Measurements from ENCODE around the gene UCP2. TPM values are rescaled to one million over a fixed set of nuclear protein-coding genes. Genes with fewer than 3 reads are reported as not detected.

Gene UCP2
- total and polyA plus RNA-seq, 7 experiments from 2014 or later, result 365 to 1,411 (median 913) TPM

- H3K27me3 ChIP-seq (ENCODE audit: control insufficient read depth in 2 of 2, insufficient read depth in 2 of 2, low read length in 2 of 2), result no peaks in the 10 kb centered on the region
- H3K27ac Mint-ChIP-seq, result peak overlapping the region; percentile 76 to 96 (median 89)
- H3K4me3 ChIP-seq (ENCODE audit: low read length), result no peak overlapping the region
- POLR2A ChIA-PET, result interaction anchor here (0.7 to 13.4 kb wide), 5 partner anchors 8 to 40 kb away, joined by 3 to 237 read pairs (median 21); partner anchors contain the start of gene UCP2
- H3K36me3 ChIP-seq (ENCODE audit: control insufficient read depth in 2 of 3, insufficient read depth in 3 of 3, low read length in 3 of 3), result peaks cover 0 to 9% (median 0%) of the 10 kb centered on the region in 3 experiments
- H3K9me3 Mint-ChIP-seq, result no peaks in the 10 kb centered on the region
- peaks cover 56 to 99% (median 95%) of the 10 kb centered on the region in 7 donors for H3K4me1 Mint-ChIP-seq
- CTCF ChIA-PET, result interaction anchor here (0.9 to 1.8 kb wide), 2 partner anchors 27 to 44 kb away, joined by 3 to 5 read pairs; no protein-coding TSS in a partner anchor
- DNase-seq (no peak), ATAC-seq (no peak)
- H3K9me3 ChIP-seq (ENCODE audit: control insufficient read depth in 2 of 3, low read length in 3 of 3), result no peaks in the 10 kb centered on the region
- H3K4me3 Mint-ChIP-seq, result peak overlapping the region in 5 of 10 donors; percentile 32 to 74 (median 43)
- peak overlapping the region; percentile 48 for H3K27ac ChIP-seq (ENCODE audit: low read depth, low read length)
- no peaks in the 10 kb centered on the region for H3K27me3 Mint-ChIP-seq
- intact Hi-C loops (cut with micrococcal nuclease), result no loop called here
- peaks cover 5 to 21% (median 5%) of the 10 kb centered on the region in 5 donors for H3K36me3 Mint-ChIP-seq
- H3K4me1 ChIP-seq (ENCODE audit: control insufficient read depth in 2 of 2, insufficient read depth in 2 of 2, low read length in 2 of 2), result peaks cover 88 to 90% of the 10 kb centered on the region in 2 donors
Measured at GRCh38 chr11:74007691-74008372, 25.2 kb upstream of the UCP2 start.

DNA sequence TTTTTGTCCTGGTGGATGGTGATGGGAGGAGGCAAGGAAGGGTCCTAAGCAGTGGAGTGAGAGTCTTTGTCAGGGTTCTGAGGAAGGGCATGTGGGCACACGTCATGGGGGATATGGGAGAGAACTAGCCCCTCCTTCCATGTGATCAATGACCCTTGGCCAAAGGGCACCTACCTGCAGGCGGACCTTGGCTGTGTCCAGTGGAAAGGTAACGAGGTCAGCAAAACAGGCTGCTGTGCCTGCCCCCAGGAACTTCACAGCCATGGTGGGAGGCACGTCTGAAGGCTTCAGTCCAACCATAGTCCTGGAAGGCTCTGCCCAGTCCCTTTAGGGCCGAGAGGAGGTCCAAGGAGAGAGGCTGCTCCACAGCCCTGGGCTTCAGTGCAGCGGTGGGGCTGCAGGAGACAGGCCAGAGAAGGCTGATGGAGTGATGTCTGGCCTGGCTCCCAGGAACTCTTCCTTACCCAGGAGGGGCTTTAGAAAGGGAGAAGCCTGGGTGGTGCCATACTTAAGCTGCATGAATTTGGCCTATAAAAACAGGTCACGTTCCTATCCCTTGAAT is 24.2 kb upstream of the UCP2 start:
- POLR2A ChIA-PET, result interaction anchor here (0.7 to 13.4 kb wide), 4 partner anchors 9 to 35 kb away, joined by 3 to 237 read pairs (median 31); partner anchors contain the start of gene UCP2
- peak overlapping the region in 9 of 10 donors; percentile 10 to 87 (median 43) for H3K4me3 Mint-ChIP-seq
- Histone ChIP-seq H3K4me1 (ENCODE audit: control insufficient read depth in 2 of 2, insufficient read depth in 2 of 2, low read length in 2 of 2) (peaks cover 78 to 80% of the 10 kb centered on the region in 2 donors), H3K36me3 (ENCODE audit: control insufficient read depth in 2 of 3, insufficient read depth in 3 of 3, low read length in 3 of 3) (peaks cover 0 to 11% (median 0%) of the 10 kb centered on the region in 3 experiments), H3K27ac (ENCODE audit: low read depth, low read length) (peak overlapping the region; percentile 75), H3K9me3 (ENCODE audit: control insufficient read depth in 2 of 3, low read length in 3 of 3) (no peaks in the 10 kb centered on the region), H3K4me3 (ENCODE audit: low read length) (no peak overlapping the region), H3K27me3 (ENCODE audit: control insufficient read depth in 2 of 2, insufficient read depth in 2 of 2, low read length in 2 of 2) (no peaks in the 10 kb centered on the region)
- DNase-seq (peak in 1 of 9 donors; percentile 20), ATAC-seq (no peak)
- CTCF ChIA-PET, result interaction anchor here (1.8 kb wide), 1 partner anchor 26 kb away, joined by 5 read pairs; no protein-coding TSS in a partner anchor
- peaks cover 5 to 24% (median 6%) of the 10 kb centered on the region in 5 donors for H3K36me3 Mint-ChIP-seq
- peak overlapping the region; percentile 25 to 99 (median 94) for H3K27ac Mint-ChIP-seq
- intact Hi-C loops (cut with micrococcal nuclease), result no loop called here
- H3K9me3 Mint-ChIP-seq, result no peaks in the 10 kb centered on the region
- H3K27me3 Mint-ChIP-seq, result no peaks in the 10 kb centered on the region
- H3K4me1 Mint-ChIP-seq, result peaks cover 58 to 95% (median 87%) of the 10 kb centered on the region in 7 donors

DNA sequence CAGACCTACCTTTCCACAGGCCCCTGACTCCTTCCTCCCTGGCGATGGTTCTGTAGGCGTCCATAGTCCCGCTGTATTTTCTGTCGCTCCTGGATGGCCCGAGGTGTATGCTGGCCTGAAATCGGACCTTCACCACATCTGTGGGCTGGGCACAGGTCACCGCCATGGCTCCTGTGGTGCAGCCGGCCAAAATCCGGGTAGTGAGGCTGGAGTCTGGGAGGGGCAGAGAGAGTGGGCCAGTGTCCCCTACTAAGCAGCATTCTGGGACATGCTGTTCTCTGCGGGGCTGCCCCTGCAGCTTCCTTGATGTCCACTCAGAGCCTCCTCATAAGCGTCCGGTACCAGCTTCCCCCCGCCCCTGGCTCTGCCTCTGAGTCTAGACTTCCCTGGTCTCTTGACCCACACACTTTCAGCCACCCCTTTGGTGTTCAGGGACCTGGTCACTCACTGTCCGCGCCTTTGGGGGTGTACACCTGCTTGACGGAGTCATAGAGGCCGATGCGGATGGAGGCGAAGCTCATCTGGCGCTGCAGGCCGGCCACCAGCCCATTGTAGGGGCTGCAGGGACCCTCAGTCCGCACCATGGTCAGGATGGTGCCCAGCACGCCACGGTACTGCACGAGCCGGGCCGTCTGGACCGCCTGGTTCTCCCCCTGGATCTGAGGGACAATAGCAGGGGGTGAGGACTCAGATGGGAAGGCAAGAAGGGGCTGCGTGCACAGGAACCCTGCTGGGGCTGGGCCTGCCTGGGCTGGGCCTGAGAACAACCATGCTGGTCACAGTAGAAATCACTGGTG is 23.3 kb upstream of the UCP2 start:
- no peaks in the 10 kb centered on the region for H3K27me3 ChIP-seq (ENCODE audit: control insufficient read depth in 2 of 2, insufficient read depth in 2 of 2, low read length in 2 of 2)
- peak overlapping the region in 9 of 10 donors; percentile 79 to 91 (median 83) for H3K4me3 Mint-ChIP-seq
- H3K9me3 Mint-ChIP-seq, result no peaks in the 10 kb centered on the region
- H3K4me1 Mint-ChIP-seq, result peaks cover 51 to 91% (median 82%) of the 10 kb centered on the region in 7 donors
- peak overlapping the region; percentile 75 for H3K27ac ChIP-seq (ENCODE audit: low read depth, low read length)
- no peaks in the 10 kb centered on the region for H3K27me3 Mint-ChIP-seq
- ATAC-seq (no peak), DNase-seq (peak in 1 of 9 donors; percentile 20)
- CTCF ChIA-PET, result interaction anchor here (1.0 to 2.6 kb wide), 10 partner anchors 11 to 45 kb away, joined by 3 to 24 read pairs (median 8); partner anchors contain the start of gene UCP2
- intact Hi-C loops (cut with micrococcal nuclease), result loop anchor here (1.0 to 2.0 kb wide), 8 partner anchors 11 to 42 kb away; no protein-coding TSS in a partner anchor
- POLR2A ChIA-PET, result interaction anchor here (0.6 to 31.1 kb wide), 6 partner anchors 9 to 31 kb away, joined by 3 to 1403 read pairs (median 14); partner anchors contain the start of gene UCP2
- peak overlapping the region; percentile 29 for H3K4me3 ChIP-seq (ENCODE audit: low read length)
- H3K27ac Mint-ChIP-seq, result peak overlapping the region; percentile 92 to 99 (median 96)
- no peaks in the 10 kb centered on the region for H3K9me3 ChIP-seq (ENCODE audit: control insufficient read depth in 2 of 3, low read length in 3 of 3)
- H3K36me3 Mint-ChIP-seq, result peaks cover 5 to 27% (median 12%) of the 10 kb centered on the region in 5 donors
- peaks cover 69 to 71% of the 10 kb centered on the region in 2 donors for H3K4me1 ChIP-seq (ENCODE audit: control insufficient read depth in 2 of 2, insufficient read depth in 2 of 2, low read length in 2 of 2)
- H3K36me3 ChIP-seq (ENCODE audit: control insufficient read depth in 2 of 3, insufficient read depth in 3 of 3, low read length in 3 of 3), result peaks cover 0 to 11% (median 0%) of the 10 kb centered on the region in 3 experiments

DNA sequence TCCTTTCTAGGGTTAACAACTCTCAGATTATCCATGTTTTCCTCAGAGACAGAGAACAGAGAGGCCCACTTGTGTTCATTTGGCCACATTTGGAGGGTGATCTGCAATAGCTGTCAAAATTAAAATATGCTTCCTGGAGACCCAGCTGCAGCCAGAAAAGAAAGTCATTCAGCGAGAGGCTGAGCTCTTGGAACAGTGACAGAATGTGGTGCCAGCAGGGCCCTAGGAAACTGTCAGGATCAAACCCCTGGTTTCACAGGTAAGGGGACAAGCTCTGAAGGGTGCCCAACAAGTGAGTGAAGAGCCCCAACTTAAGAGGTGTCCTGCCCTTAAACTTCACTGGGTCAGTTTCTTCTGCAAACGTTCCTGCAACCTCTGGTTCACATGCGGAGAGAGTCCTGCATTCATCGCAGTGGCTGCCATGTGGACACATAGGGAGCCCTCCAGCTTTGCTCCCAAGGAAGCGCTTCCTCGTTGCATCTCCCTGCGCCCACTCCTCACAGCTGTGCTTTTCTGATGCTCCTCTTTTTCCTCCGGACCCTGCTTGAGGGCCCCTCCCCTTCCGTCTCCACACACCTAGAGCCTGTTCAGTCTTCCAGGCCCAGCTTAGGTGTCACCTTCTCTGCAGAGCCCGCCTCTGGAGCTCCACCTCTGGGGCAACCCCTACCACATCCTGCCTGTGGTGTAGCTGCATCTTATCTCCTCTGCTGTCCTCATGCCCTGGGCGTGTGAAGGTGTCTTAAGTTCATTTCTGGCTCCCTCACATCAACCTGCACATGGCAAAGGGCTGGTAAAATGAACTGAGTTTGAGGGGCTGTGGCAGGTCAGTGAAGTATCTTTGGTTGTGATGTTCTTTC is 22.3 kb upstream of the UCP2 start:
- ChIA-PET POLR2A (interaction anchor here (0.6 to 31.1 kb wide), 10 partner anchors 10 to 244 kb away, joined by 3 to 1403 read pairs (median 3); partner anchors contain the start of genes PPME1, RAB6A and UCP2), CTCF (interaction anchor here (0.6 to 2.6 kb wide), 16 partner anchors 9 to 612 kb away, joined by 3 to 24 read pairs (median 4); partner anchors contain the start of gene UCP2)
- Mint-ChIP-seq H3K4me1 (peaks cover 48 to 85% (median 78%) of the 10 kb centered on the region in 7 donors), H3K36me3 (peaks cover 5 to 31% (median 21%) of the 10 kb centered on the region in 5 donors), H3K4me3 (peak overlapping the region; percentile 74 to 91 (median 83)), H3K27ac (peak overlapping the region; percentile 92 to 99 (median 96)), H3K9me3 (no peaks in the 10 kb centered on the region), H3K27me3 (no peaks in the 10 kb centered on the region)
- DNase-seq, result peak; percentile 55 to 94 (median 91)
- intact Hi-C loops (cut with micrococcal nuclease), result loop anchor here (1.0 to 2.0 kb wide), 8 partner anchors 10 to 41 kb away; no protein-coding TSS in a partner anchor
- H3K27ac ChIP-seq (ENCODE audit: low read depth, low read length), result peak overlapping the region; percentile 75
- H3K4me1 ChIP-seq (ENCODE audit: control insufficient read depth in 2 of 2, insufficient read depth in 2 of 2, low read length in 2 of 2), result peaks cover 60 to 62% of the 10 kb centered on the region in 2 donors
- H3K4me3 ChIP-seq (ENCODE audit: low read length), result peak overlapping the region; percentile 44
- H3K27me3 ChIP-seq (ENCODE audit: control insufficient read depth in 2 of 2, insufficient read depth in 2 of 2, low read length in 2 of 2), result no peaks in the 10 kb centered on the region
- H3K36me3 ChIP-seq (ENCODE audit: control insufficient read depth in 2 of 3, insufficient read depth in 3 of 3, low read length in 3 of 3), result peaks cover 0 to 11% (median 0%) of the 10 kb centered on the region in 3 experiments
- ATAC-seq, result peak; percentile 100
- H3K9me3 ChIP-seq (ENCODE audit: control insufficient read depth in 2 of 3, low read length in 3 of 3), result no peaks in the 10 kb centered on the region

- CTCF ChIA-PET, result interaction anchor here (0.6 to 2.6 kb wide), 9 partner anchors 9 to 36 kb away, joined by 3 to 24 read pairs (median 5); partner anchors contain the start of gene UCP2
- Histone ChIP-seq H3K4me3 (ENCODE audit: low read length) (no peak overlapping the region), H3K27ac (ENCODE audit: low read depth, low read length) (peak overlapping the region; percentile 75), H3K36me3 (ENCODE audit: control insufficient read depth in 2 of 3, insufficient read depth in 3 of 3, low read length in 3 of 3) (peaks cover 0 to 11% (median 0%) of the 10 kb centered on the region in 3 experiments), H3K9me3 (ENCODE audit: control insufficient read depth in 2 of 3, low read length in 3 of 3) (no peaks in the 10 kb centered on the region), H3K4me1 (ENCODE audit: control insufficient read depth in 2 of 2, insufficient read depth in 2 of 2, low read length in 2 of 2) (peaks cover 52 to 57% of the 10 kb centered on the region in 2 donors), H3K27me3 (ENCODE audit: control insufficient read depth in 2 of 2, insufficient read depth in 2 of 2, low read length in 2 of 2) (no peaks in the 10 kb centered on the region)
- Mint-ChIP-seq H3K36me3 (peaks cover 5 to 31% (median 27%) of the 10 kb centered on the region in 5 donors), H3K27ac (peak overlapping the region; percentile 92 to 99 (median 96)), H3K4me3 (peak overlapping the region; percentile 26 to 89 (median 68)), H3K27me3 (no peaks in the 10 kb centered on the region), H3K9me3 (no peaks in the 10 kb centered on the region), H3K4me1 (peaks cover 47 to 87% (median 76%) of the 10 kb centered on the region in 7 donors)
- ATAC-seq (no peak), DNase-seq (no peak)
- POLR2A ChIA-PET, result interaction anchor here (0.9 to 31.1 kb wide), 5 partner anchors 9 to 167 kb away, joined by 3 to 1403 read pairs (median 26); partner anchors contain the start of genes PPME1 and UCP2
- intact Hi-C loops (cut with micrococcal nuclease), result loop anchor here (2.0 kb wide), 3 partner anchors 29 to 39 kb away; no protein-coding TSS in a partner anchor
Measured at GRCh38 chr11:74004046-74004695, 21.5 kb upstream of the UCP2 start.

Measured in naive thymus-derived CD4-positive, alpha-beta T cell (primary cell).